Measurements from ENCODE around the gene HOXC12. TPM values are rescaled to one million over a fixed set of nuclear protein-coding genes. Genes with fewer than 3 reads are reported as not detected.

HOXC12 gene
- total RNA-seq, 2 experiments from 2014 or later = not detected

DNA sequence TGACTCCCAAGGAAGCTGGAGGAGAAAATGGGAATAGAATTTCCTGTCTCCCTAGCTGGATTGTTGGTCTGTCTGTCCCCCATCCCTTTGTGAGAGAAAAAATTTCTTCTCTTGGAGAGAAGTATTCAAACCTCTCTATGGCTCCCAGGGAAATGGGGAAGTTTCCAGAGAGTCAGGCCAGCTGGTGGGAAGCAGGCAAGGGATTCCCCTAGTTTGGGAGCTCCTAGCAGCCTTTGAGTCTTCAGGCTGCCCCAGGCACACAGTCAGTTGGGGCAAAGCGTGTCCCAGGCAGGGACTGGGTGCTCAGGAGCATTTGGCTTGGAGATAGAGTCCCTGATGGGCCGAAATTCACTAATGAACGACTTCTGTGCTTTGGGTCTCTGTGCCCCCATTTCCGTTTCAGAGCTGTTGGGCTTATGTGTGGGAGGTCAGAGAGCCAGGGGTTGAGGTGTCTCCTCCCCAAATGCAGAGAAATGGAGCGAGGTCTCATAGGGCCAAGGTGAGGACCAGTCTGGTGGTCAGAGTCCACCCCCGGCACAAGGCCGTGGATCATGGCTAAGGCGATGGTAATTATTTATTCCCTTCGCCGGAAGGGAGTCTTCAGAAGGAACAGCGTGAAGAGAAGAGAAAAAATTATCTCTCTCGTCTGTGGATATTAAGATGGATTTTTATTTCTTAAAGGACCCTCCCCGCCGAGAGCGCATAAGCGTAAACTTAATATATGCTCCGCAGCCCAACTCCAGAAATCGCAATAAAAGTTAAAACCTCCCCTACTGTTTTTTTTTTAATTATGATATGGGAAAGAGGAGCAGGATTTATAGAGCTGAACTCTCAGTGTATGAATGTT lies 38.7 kb downstream of the HOXC12 start:
- intact Hi-C loops (cut with micrococcal nuclease) = no loop called here
- Mint-ChIP-seq H3K27me3 (ENCODE audit: low read depth) (peaks cover 81% of the 10 kb centered on the region), H3K4me1 (ENCODE audit: low read depth) (peaks cover 52% of the 10 kb centered on the region), H3K9me3 (no peaks in the 10 kb centered on the region), H3K4me3 (no peak overlapping the region), H3K36me3 (ENCODE audit: low read depth) (peaks cover 2% of the 10 kb centered on the region), H3K27ac (no peak overlapping the region)
- CTCF ChIA-PET = interaction anchor here (0.7 to 1.7 kb wide), 5 partner anchors 13 to 199 kb away, joined by 3 to 7 read pairs (median 4); partner anchors contain the start of genes HOXC5 and HOXC8
- no peak for DNase-seq

DNA sequence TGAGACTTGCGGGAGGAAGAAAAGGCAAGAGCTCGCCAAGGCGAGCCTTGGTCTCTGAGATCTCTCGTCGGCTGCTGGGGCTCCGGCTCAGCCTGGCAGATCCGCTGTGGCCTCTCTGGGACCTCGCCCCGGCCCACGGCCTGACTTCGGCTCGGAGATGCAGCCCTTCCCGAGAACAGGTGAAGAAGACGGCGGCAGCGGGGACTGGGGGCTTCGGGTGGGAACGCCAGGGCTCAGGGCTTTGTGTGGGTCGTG lies 39.2 kb downstream of the HOXC12 start:
- peaks cover 82% of the 10 kb centered on the region for H3K27me3 Mint-ChIP-seq (ENCODE audit: low read depth)
- H3K4me3 Mint-ChIP-seq = no peak overlapping the region
- no peak overlapping the region for H3K27ac Mint-ChIP-seq
- DNase-seq = no peak
- H3K9me3 Mint-ChIP-seq = no peaks in the 10 kb centered on the region
- H3K4me1 Mint-ChIP-seq (ENCODE audit: low read depth) = peaks cover 50% of the 10 kb centered on the region
- intact Hi-C loops (cut with micrococcal nuclease) = no loop called here
- CTCF ChIA-PET = interaction anchor here (0.7 to 1.1 kb wide), 2 partner anchors 13 to 38 kb away, joined by 3 read pairs; partner anchors contain the start of gene HOXC5
- peaks cover 2% of the 10 kb centered on the region for H3K36me3 Mint-ChIP-seq (ENCODE audit: low read depth)

DNA sequence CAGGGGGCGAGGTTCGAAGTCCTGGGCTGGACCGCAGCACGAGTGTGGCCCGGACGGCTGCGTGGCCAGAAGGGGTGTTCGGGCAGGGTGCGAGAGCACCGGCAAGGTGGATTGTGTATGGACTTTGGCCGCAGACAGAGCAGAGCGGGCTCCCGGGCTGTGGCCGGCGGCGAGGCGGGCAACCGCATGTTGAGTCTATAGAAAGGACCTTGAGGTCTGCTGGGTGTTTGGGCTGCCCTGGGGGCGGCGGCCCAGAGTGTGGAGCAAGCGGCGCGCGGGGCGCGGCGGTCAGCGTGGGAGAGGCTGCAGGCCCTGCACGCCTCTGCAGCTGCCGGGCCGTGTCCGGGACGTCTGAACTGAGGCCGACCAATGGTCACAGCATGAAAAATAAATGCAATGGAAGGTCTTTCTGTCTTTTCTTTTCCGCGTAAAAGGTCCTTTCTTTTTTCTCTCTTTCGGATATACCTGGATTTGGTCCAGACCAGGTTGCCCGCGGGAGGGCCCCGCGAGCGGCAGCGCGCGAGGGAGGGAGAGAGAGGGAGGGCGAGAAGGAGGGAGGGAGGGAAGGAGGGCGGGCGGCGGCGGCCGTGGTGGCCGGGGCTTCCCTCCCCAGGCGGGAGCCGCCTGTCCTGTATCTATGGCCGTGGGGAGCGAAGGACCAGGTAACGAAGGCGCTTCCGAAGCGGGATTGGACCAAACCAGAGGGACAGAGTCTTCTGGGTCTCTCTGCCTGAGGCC lies 39.7 kb downstream of the HOXC12 start:
- CTCF ChIA-PET = interaction anchor here (0.7 to 1.1 kb wide), 2 partner anchors 12 to 38 kb away, joined by 3 read pairs; partner anchors contain the start of gene HOXC5
- H3K9me3 Mint-ChIP-seq = no peaks in the 10 kb centered on the region
- peak overlapping the region; percentile 74 for H3K4me3 Mint-ChIP-seq
- H3K4me1 Mint-ChIP-seq (ENCODE audit: low read depth) = peaks cover 47% of the 10 kb centered on the region
- DNase-seq = no peak
- H3K36me3 Mint-ChIP-seq (ENCODE audit: low read depth) = peaks cover 2% of the 10 kb centered on the region
- H3K27me3 Mint-ChIP-seq (ENCODE audit: low read depth) = peaks cover 82% of the 10 kb centered on the region
- no peak overlapping the region for H3K27ac Mint-ChIP-seq
- intact Hi-C loops (cut with micrococcal nuclease) = loop anchor here (5.0 kb wide), 1 partner anchor 37 kb away; no protein-coding TSS in a partner anchor

- DNase-seq = peak; percentile 40
- intact Hi-C loops (cut with micrococcal nuclease) = loop anchor here (5.0 kb wide), 1 partner anchor 38 kb away; no protein-coding TSS in a partner anchor
- Mint-ChIP-seq H3K9me3 (no peaks in the 10 kb centered on the region), H3K36me3 (ENCODE audit: low read depth) (peaks cover 2% of the 10 kb centered on the region), H3K4me1 (ENCODE audit: low read depth) (peaks cover 42% of the 10 kb centered on the region), H3K27me3 (ENCODE audit: low read depth) (peaks cover 79% of the 10 kb centered on the region), H3K27ac (no peak overlapping the region), H3K4me3 (peak overlapping the region; percentile 74)
- CTCF ChIA-PET = no interaction called here
These were observed 40.3 kb downstream of the HOXC12 start for GRCh38 chr12:53995002-53995377.

DNA sequence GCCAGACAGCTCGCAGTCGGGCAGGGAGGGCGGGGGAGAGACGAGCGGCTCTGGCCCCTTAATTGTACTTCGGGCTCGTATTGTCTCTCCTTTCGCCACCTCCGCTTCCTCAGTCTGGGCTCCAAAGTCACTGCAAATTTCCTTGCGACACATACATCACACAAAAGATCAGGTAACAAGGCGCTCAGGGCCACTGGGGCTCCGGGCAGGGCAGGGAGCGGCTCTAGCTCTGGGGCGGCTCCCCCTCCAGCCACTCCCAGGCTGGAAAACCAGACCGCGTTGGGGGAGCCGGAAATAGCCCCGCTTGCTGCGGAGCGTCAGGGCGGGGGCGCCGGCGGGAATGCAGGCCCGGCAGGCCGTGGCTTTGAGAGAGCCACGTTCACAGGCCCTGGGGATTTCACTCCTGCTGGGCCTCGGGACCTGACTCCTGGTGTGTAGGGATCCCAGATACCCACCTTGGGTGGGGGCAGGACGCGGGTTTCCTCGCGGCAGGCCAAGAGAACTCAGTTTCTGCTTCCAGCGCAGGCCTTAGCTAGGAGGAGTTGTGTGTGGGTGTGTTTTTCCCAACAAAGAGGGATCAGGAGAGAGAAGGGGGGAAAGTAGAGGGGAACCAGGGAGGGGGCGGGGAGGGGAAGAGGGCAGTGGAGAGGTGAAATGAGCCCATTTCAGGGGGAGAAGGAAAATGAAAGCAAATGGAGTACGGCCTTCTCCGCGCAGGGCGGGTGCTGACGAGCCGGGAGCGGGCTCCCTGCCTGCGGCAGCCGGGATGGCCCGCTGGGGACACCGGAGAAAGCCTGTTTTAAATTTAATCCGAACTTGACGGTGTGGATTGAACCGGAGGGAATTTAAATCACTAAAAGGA lies 40.9 kb downstream of the HOXC12 start:
- Mint-ChIP-seq H3K9me3 (no peaks in the 10 kb centered on the region), H3K27me3 (ENCODE audit: low read depth) (peaks cover 79% of the 10 kb centered on the region), H3K27ac (no peak overlapping the region), H3K4me3 (peak overlapping the region; percentile 74), H3K4me1 (ENCODE audit: low read depth) (peaks cover 36% of the 10 kb centered on the region), H3K36me3 (ENCODE audit: low read depth) (peaks cover 2% of the 10 kb centered on the region)
- peak; percentile 36 for DNase-seq
- CTCF ChIA-PET = no interaction called here
- intact Hi-C loops (cut with micrococcal nuclease) = loop anchor here (1.0 to 5.0 kb wide), 2 partner anchors 10 to 38 kb away; partner anchors contain the start of gene HOXC10

DNA sequence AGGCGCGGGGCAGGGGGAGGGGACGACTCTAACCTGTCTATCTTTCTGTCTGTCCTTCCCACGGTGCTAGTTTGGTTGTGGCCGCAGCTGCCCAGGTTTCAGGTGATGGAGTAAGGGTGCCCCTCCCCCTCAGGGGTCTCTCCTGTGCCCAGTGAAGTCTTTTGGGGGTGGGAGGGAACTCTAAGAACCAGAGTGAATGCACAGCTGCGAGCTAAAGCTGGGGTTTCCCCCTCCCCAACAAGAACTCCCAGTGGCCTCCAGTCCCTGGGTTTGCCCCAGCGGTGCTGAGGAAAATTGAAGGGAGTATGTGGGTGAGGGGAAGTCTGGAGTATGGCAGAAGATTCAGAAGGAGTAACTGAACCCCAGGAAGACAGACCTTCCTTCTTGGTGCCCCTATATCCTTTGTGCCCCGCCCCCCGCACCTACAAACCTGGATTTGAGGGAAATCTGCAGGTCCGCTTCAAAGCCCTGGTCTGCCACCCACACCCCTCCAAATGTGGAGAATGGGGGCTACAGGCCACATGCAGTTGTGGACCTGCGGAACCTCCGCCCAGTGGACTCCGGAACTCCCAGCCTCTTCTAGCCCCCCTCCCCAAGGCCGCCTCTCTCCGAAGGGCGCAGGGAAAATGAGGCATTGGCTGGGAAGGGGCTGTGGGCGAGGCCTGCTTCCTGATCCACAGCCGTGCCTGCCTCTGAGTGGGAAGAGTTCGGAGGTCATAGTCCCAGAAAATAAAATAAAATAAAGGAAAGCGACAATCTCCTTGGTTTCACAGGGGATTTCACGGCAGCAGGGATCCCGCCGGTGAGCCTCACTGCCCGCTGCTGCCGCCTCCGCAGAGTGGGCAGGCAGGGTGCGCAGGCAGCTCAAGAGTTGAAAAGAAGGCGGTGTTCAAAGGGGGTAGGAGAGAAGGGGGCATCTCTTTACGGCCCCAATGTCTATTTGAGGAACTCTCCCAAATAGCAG lies 41.8 kb downstream of the HOXC12 start:
- Mint-ChIP-seq H3K27ac (no peak overlapping the region), H3K36me3 (ENCODE audit: low read depth) (peaks cover 2% of the 10 kb centered on the region), H3K4me1 (ENCODE audit: low read depth) (peaks cover 36% of the 10 kb centered on the region), H3K4me3 (peak overlapping the region; percentile 74), H3K27me3 (ENCODE audit: low read depth) (peaks cover 81% of the 10 kb centered on the region), H3K9me3 (no peaks in the 10 kb centered on the region)
- intact Hi-C loops (cut with micrococcal nuclease) = loop anchor here (1.0 to 5.0 kb wide), 2 partner anchors 11 to 39 kb away; partner anchors contain the start of gene HOXC10
- DNase-seq = peak; percentile 29
- CTCF ChIA-PET = interaction anchor here (0.5 to 1.7 kb wide), 4 partner anchors 10 to 336 kb away, joined by 3 to 5 read pairs (median 3); partner anchors contain the start of gene HOXC8

GRCh38 chr12:53997204-53998109 lies 42.8 kb downstream of the HOXC12 start:
- no peak for DNase-seq
- H3K9me3 Mint-ChIP-seq = no peaks in the 10 kb centered on the region
- peaks cover 81% of the 10 kb centered on the region for H3K27me3 Mint-ChIP-seq (ENCODE audit: low read depth)
- no peak overlapping the region for H3K4me3 Mint-ChIP-seq
- CTCF ChIA-PET = interaction anchor here (0.5 to 1.7 kb wide), 9 partner anchors 9 to 433 kb away, joined by 3 to 5 read pairs (median 3); partner anchors contain the start of gene HOXC8
- H3K27ac Mint-ChIP-seq = no peak overlapping the region
- intact Hi-C loops (cut with micrococcal nuclease) = loop anchor here (5.0 kb wide), 1 partner anchor 40 kb away; no protein-coding TSS in a partner anchor
- H3K36me3 Mint-ChIP-seq (ENCODE audit: low read depth) = peaks cover 2% of the 10 kb centered on the region
- H3K4me1 Mint-ChIP-seq (ENCODE audit: low read depth) = peaks cover 37% of the 10 kb centered on the region

GRCh38 chr12:53998110-53998899 lies 43.6 kb downstream of the HOXC12 start:
- H3K4me3 Mint-ChIP-seq = no peak overlapping the region
- DNase-seq = no peak
- intact Hi-C loops (cut with micrococcal nuclease) = loop anchor here (5.0 kb wide), 1 partner anchor 41 kb away; no protein-coding TSS in a partner anchor
- H3K27me3 Mint-ChIP-seq (ENCODE audit: low read depth) = peaks cover 82% of the 10 kb centered on the region
- H3K4me1 Mint-ChIP-seq (ENCODE audit: low read depth) = peaks cover 39% of the 10 kb centered on the region
- CTCF ChIA-PET = interaction anchor here (0.5 to 1.7 kb wide), 7 partner anchors 10 to 432 kb away, joined by 3 to 10 read pairs (median 4); partner anchors contain the start of gene HOXC8
- H3K27ac Mint-ChIP-seq = no peak overlapping the region
- H3K9me3 Mint-ChIP-seq = no peaks in the 10 kb centered on the region
- H3K36me3 Mint-ChIP-seq (ENCODE audit: low read depth) = peaks cover 2% of the 10 kb centered on the region

- Mint-ChIP-seq H3K27ac (no peak overlapping the region), H3K4me3 (no peak overlapping the region), H3K4me1 (ENCODE audit: low read depth) (peaks cover 37% of the 10 kb centered on the region), H3K9me3 (no peaks in the 10 kb centered on the region), H3K36me3 (ENCODE audit: low read depth) (peaks cover 1% of the 10 kb centered on the region), H3K27me3 (ENCODE audit: low read depth) (peaks cover 82% of the 10 kb centered on the region)
- CTCF ChIA-PET = interaction anchor here (1.3 to 1.4 kb wide), 3 partner anchors 203 to 211 kb away, joined by 3 to 10 read pairs (median 4); no protein-coding TSS in a partner anchor
- intact Hi-C loops (cut with micrococcal nuclease) = loop anchor here (5.0 kb wide), 1 partner anchor 42 kb away; no protein-coding TSS in a partner anchor
- DNase-seq = no peak
These were observed 44.2 kb downstream of the HOXC12 start for GRCh38 chr12:53998900-53999236.
